Fibroblast of skin of left biceps (primary cell): ENCODE measurements around the gene TLCD5.

ENCODE experiments used
- DNase-seq, 2 experiments: peaks; one replicate each; pipeline ENCODE4 v3.0.0-alpha.2; 2013; ENCODE audit warnings: low read depth in 2 of 2

Gene TLCD5

DNA sequence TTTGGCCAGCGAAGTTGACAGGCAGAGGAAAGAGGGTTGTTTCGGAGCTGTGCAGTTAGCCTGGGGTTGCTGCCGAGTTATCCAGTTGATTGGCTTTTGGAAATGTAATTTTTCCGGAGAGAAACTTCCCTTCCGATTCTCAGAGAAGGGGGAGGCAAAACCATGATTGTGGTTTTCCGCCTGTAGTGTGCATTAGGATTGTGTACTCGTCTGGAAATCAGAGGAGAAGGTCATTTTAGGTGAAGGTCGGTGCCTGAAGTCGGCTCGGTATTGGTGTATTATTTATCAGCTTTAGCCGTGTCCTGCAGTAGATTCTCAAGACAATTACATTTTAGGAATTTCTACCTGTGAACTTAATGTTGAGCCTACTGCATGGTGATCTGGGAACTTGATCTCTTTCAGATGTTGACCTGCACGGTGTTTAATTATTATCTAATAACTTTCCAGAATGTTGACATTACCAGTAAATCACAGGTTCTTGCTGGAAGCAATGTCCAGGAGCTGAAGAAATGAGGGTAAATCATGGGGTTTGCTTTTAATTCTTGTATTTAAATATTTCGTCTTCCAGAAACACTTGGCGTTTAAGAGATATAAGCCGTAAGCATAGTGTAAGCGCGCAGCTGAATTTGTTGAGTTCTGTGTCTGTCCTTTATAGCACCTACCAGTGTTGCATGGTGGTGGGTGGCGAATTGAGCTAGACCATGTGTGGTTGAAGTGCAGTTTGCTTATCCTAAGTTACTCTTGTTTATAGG, 12.4 kb downstream of the TLCD5 start:
- DNase-seq: no peak

DNA sequence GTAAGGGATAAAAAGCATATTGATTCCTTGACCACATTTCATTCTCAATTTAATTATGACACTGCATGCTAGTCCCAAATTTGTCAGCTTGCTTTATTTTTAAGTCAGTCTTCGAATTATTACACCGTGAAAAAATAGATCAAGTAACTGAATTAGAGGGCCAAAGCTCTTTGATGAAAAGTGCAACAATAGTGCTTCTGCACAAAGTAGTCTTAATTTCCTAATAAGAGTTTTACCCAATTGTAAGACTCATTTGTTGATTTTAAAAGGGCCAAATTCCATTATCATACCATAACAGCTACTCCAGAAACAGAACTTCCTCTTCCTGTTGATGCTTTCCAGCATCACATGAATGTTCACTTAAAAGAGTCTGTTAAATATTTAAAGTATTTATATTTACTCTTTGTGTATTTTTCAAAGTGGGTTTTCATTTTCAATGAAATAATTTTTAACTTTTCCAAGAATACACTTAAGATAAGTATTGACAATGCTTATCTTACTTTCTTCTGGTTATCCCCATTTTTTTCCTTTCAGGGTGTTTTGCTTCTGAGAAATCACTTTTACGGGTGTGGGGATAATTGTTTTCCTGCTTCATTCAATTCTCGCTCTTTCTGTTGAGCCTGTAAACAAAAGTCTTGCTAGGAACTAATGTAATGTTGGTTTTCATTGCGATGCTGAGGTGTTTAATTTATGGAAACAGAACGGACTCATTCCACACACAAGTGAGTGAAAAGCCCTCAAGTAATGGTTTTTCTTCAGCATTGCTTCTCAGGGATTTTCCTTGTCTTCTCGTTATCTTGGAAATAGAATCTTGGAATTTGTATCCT, 13.2 kb downstream of the TLCD5 start:
- no peak for DNase-seq

DNA sequence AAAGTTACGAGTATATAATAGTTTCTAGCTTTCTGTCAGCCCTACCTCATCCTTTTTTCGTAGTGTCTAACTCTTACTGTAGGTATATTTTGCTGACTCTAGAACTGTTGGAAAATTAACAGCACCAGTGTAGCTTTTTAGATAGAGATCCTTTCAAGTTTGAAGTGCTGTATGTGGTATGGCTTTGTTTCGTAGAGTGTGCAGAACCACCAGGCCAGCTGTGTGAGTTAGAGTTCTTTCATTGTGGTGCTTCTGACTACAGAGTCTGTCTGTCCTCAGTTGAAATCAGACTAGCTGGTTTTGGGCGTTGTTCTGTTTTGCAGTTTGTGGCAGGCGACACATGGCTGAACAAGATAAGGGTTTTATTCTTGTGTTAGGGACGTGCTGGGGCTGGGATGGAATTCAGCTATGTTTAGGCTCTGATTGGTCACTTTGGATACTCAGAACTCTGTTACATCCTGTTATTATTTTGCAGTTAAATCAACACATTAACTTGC, 14.3 kb downstream of the TLCD5 start:
- DNase-seq: no peak

DNA sequence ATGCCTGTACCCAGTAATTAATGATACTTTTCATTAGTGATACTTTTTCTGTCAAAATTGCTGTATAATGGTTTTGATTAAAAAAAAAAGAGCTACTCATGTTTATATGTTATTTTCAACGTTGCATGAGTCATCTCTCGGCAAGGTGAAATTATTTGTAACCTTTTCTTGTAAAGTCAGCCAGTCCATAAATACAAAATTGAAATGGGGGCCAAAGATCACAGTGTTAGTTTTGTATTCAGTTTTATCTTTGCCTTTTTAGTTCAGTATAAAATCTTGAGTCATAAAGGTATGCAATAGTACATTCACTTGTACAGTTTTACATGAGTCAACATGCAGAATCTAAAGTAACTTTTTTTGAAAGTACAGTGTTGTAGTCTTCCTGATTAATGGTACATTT, 15.4 kb downstream of the TLCD5 start:
- DNase-seq: no peak

DNA sequence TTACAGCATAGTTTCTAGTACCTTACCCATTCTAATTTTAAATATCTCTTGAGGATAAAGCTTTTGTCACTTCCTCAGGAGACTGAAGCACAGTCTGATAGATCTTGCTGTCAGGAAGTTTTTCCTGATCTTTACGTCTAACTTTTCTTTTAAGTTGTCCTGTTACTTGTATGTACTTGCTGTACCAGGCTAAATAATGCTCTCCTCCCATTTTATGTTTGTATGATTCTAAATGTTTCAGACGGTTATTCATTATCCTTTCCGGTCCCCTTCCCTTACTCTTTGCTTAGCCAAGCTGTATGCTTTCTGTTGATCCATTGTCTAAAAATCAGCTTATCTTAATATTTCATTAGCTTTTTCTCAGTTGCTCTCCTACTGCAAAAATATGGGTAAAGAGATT, 17.1 kb downstream of the TLCD5 start:
- DNase-seq: no peak

DNA sequence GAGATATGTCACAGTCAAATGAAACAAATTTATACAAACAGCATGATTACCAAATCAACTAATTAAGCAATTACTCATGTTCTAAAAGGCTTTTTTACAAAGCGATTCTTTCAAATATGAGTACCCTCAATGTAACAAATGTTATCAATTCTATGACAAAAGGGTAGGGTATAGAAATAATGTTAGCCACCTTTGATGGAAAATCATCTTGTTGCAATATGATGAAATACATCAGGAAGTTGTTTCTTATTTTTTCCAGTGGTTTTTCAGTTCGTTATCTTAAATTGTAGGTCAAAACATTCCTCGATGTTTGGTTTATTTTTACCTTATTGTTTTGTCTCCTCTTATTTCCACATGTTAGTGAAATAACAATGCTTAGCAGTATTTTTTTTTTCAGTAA, 17.6 kb downstream of the TLCD5 start:
- no peak for DNase-seq

DNA sequence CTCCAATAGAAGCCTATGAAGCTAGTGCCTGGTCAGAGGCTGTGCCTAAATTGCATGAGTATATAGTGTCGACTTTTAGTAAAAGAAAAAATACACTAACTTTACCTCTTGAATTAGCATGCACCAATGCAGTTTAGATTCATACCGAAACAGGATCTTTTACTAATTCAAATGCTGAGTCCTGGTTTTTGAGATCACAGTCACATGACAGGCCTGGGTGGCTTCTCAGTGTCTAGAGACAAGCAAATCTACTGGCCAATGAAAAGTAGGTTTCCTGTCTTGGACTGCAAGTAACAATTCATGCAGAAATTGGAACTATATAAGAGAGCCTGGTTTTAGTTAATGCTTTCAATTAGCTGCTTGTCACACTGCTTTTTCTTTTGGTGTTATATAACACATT, 18.3 kb downstream of the TLCD5 start:
- DNase-seq: no peak

DNA sequence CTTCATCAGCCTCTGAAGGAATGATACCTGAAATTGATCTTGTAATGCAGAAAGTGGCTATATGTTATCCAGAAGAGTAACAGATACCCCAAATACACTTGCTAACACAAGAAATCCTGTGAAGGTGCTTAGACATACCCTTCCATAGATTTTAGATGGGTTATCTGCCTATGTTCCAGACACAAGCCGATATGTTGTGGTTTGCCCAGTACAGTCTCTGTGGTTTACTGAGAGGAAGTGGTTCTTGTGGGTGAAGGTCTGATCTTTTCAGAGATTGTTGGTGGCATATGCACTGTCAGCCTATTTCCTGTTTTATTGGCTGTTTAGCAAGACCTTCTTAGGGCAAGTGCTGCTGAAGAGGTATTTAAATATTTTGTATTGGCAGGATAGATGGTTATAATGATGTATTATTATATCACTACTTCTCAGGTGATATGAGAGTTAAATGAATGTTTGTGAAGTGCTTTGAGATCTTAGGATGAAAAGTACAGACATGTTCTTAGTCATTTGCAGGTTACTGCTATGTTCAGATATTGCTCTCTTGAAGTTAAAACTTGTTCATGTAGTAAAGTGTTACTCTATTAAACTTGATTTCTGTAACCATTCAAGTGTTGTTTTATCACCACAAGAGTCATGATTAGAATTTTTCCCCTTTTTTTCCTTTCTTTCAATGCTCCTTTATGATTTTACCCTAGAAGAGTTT, 19.4 kb downstream of the TLCD5 start:
- DNase-seq: no peak

DNA sequence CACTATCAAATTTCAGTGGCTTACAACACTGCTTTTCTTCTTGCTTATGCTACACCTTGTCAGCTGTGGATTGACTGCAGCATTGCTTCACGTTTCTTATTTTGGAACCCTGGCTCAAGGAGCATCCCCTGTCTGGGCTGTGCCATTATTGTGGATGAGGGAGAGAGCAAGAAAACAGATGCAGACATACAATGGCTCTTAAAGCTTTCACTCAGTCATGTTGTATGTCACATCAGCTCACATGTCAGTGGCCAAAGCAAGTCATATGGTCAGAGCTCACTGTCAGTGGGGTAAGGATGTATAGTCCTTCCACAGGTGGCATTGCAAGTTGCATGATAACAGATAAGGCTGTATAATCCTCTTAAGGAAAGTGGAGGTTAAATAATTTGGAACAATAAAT, 21.1 kb downstream of the TLCD5 start:
- no peak for DNase-seq

DNA sequence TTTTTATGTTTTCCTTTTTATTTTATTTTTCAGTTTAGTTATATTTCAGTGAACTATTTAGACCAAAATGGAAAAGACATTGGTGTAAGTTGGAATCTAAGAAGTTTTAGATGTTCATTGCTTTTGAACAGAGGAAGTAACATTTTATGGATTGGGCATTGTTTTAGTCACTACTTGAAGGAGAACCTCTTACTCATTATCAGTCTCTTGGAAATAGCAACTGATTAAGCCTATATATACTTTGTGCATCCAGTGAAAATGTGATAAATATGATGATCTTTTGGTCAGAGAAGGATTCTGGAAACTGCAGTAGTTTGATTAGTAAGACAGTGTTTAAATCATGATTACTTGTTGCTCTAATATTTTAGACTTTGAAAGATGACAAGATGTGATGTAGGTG, 25.5 kb downstream of the TLCD5 start:
- DNase-seq: no peak

DNA sequence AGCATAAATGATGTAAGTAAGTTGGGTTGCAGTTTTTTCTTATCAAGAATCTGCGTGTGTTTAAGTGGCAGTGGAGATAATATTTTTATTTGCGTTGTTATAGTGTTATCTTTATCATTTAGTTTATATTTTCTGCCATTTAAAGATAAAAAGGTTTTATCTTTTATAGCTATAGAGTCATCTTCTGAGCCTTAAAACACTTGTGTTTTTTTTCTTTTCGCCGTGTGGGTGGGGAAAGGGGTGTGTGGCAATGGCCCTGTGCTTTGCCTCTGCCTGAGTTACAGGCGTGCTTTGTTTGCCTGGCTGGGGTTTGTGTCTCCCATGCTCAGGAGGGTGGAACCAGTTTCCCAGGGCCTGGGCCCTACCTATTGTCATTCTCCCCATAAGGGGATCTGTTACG, 27.3 kb downstream of the TLCD5 start:
- no peak for DNase-seq

DNA sequence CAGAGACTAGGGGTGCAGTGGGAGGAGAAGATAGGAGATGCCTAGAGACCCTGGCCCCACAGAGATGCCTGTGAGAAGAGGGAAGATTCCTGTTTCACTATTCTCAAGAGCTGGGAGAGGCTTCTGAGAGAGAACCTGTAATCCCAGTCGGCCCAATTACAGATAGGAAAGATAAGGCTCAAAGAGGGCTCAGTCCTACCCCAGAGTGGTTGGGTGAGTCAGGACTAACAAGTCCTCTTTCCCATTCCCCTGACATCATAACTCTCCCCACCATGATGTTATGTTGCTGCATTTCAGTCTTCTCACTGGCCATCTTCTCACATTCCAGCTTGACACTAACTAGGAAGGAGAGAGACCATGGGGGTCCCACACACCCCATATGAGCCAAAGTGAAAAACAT, 29.0 kb downstream of the TLCD5 start:
- no peak for DNase-seq

DNA sequence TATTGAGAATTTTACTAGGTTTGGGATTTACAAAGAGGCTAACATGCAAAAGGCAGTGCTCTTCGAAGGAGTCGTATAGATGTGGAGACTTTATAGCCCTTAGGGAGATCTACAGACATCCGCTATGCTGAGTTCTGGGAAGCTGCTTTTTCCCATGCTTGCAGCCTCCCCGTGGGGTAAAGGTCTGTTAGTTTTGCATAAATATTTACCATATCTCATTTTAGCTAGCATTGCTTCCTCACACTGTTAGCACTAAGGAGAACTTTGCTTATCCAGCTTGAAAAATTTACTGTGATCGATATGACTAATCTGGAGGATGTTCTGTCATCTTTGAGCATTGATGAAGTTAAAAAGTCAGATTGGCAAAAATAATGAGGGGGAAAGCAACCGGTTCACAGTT, 29.7 kb downstream of the TLCD5 start:
- DNase-seq: no peak

DNA sequence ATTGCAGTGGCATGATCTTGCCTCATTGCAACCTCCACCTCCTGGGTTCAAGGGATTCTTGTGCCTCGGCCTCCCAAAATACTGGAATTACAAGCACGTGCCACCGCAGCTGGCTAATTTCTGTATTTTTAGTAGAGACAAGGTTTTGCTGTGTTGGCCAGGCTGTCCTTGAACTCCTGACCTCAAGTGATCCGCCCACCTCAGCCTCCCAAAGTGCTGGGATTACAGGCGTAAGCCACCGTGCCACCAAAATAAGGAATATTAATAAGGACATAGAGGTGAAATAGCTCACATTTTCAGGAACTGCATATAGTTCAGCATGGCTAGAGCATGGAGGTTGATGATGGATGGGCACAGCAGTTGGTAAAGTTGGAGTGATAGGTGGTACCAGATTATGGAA, 32.5 kb downstream of the TLCD5 start:
- no peak for DNase-seq

DNA sequence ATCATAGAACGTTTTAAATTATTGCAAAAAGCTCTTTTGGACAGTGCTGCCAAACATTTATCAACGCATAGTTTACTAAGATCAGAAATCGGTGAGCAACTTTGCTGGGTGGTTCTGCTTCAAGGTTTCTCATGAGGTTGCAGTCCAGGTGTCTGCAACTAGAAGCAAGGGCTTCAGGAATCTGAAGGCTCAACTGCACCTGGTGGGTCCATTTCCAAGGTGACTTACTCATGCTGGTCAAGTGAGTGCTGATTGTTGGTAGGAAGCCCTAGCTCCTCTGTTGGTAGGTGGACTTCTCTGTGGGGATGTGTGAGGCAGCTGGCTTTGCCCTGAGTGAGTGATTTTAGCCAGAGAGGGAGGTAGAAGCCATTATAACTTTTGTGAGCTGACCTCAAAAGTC, 33.6 kb downstream of the TLCD5 start:
- DNase-seq: no peak

DNA sequence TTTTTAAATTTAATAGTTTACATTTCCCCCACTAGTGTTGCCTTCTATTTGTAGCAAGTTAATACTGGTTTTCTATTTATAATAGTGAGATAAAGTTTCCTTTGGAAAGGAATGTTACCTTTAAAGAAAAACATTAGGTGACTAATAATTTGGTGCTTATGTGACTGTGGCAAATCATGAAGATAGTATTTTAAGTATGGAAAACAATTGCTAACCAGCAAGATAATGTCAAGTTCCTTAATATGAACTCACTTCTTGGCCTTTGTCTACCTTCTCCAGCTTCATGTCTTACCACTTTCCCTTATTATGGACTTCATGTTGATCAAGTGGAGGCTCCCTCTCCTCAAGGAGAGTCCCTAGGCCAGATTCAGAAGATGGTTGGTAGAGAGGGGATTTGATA, 38.3 kb downstream of the TLCD5 start:
- no peak for DNase-seq

DNA sequence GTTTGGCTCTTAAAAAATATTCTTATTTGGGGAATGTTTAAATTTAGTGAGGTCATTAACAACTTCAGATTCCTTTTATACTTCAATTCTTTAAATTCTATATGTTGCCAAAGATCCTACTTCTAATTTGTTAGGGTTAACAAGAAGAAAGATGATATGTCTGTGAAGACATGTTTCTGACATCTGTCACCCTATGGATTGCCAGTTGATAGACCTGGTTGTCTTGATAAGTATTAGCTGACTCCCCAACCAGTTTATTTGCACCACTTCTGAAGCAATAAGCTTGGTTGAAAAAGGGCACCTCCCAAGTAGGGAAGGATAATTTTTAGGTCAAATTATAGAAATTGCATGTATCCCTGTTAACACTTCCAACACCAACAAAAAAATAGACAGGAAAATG, 40.4 kb downstream of the TLCD5 start:
- DNase-seq: no peak

DNA sequence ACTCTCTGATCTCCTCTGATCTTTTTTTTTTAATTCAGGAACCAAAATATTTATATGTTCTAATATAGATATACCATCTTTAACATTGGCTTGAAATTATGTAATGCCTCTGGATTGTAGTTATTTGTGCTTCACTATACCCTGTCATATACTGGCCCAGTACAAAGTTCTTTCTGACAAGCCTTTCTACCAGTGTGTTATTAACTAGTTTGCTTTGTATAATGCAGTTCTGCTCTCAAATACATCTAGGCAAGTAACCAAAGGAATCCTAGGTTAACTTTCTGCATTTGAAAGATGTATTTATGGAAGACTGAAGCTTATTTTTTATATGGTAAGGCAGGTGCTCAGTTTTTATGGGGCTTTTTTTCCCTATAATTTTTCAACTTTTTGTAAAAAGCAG, 47.2 kb downstream of the TLCD5 start:
- DNase-seq: no peak

DNA sequence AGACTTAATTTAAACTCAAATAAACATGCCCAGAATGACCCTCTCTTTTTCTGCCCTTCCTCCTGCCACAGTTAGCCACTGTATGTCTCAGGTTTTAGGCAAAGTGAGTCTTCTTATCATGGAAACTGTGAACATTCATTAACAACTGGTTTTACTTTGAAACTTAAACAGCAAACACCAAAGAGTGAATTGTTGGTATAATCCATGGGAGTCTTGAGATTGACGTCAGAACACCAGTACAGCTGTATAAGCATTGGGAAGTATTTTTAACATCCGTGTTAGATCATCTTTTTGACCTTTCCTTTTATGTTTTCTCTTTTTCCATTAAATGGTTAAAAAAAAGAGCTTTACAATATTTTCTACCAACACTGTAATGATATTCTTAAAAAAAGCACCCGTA, 50.0 kb downstream of the TLCD5 start:
- DNase-seq: no peak

DNA sequence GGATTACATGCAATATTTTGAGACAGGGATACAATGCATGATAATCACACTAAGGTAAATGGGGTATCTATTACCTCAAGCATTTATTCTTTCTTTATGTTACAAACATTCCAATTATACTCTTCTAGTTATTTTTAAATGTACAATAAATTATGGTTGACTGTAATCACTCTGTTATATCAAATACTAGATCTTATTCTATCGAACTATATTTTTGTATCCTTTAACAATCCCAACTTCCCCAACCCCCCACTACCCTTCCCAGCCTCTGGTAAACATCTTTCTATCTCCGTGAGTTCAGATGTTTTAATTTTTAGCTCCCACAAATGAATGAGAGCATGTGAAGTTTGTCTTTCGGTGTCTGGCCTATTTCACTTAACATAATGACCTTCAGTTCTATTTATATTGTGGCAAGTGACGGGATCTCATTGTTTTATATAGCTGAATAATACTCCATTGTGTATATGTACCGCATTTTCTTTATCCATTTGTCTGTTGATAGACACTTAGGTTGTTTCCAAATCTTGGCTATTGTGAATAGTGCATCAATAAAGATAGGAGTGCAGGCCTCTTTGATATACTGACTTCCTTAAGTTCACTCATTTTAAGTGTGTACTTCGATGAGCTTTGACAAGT, 51.6 kb downstream of the TLCD5 start:
- DNase-seq: no peak

DNA sequence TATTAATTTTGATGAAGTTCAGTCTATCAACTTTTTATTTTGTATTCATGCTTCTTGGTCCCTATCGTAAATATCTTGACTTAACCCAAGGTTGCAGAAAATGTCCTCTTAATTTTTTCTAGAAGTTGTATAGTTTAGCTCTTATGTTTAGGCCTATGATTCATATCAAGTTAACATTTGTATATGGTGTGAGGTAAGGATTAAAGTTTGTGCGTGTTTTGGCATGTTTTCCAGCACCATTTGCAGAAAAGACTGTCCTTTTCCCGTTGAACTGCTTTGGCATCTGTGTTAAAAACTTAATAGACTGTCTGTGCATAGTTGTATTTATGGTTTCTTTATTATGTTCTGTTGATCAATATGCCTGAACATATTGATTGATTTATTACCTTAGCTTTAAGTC, 53.4 kb downstream of the TLCD5 start:
- no peak for DNase-seq

DNA sequence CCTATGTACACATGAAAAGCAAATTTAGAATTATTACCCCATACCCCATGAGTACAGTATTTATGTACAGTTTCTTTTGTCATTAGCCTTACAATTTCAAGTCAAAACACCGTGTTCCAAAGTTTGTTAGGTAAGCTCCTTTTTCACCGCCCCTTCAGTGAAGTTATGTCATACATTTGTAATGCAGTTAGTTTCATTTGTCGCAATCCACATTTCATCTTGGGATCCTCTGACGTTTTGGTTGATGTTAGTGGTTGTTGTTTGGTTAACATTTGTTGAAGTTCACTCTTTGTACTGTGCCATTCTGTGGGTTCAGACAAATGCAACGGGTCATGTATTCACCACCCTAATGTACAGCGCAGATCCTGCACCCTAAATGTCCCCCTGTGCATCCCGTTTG, 56.3 kb downstream of the TLCD5 start:
- DNase-seq: no peak
